Measurements from ENCODE around the gene SCGB3A1.

Gene SCGB3A1

GRCh38 chr5:180580681-180581080 lies 10.6 kb downstream of the SCGB3A1 start:
- no peak overlapping the region for H3K9ac ChIP-seq (ENCODE audit: low read length)
- peaks cover 24% of the 10 kb centered on the region for H3K36me3 ChIP-seq (ENCODE audit: control insufficient read depth, insufficient read depth, low read length)
- H3K27me3 ChIP-seq (ENCODE audit: control insufficient read depth, insufficient read depth, low read length), result no peaks in the 10 kb centered on the region
- H3K9me3 ChIP-seq (ENCODE audit: control insufficient read depth, insufficient read depth, low read depth, low read length), result no peaks in the 10 kb centered on the region
- H3K4me3 ChIP-seq (ENCODE audit: low read depth, low read length), result no peak overlapping the region
- H3K4me1 ChIP-seq (ENCODE audit: control insufficient read depth, insufficient read depth, low read length), result no peaks in the 10 kb centered on the region
- H3K27ac ChIP-seq (ENCODE audit: low read depth, low read length), result no peak overlapping the region

- no peak overlapping the region for H3K27ac ChIP-seq (ENCODE audit: low read depth, low read length)
- H3K36me3 ChIP-seq (ENCODE audit: control insufficient read depth, insufficient read depth, low read length), result peaks cover 75% of the 10 kb centered on the region
- no peak overlapping the region for H3K9ac ChIP-seq (ENCODE audit: low read length)
- H3K4me3 ChIP-seq (ENCODE audit: low read depth, low read length), result no peak overlapping the region
- no peaks in the 10 kb centered on the region for H3K9me3 ChIP-seq (ENCODE audit: control insufficient read depth, insufficient read depth, low read depth, low read length)
- H3K4me1 ChIP-seq (ENCODE audit: control insufficient read depth, insufficient read depth, low read length), result no peaks in the 10 kb centered on the region
- H3K27me3 ChIP-seq (ENCODE audit: control insufficient read depth, insufficient read depth, low read length), result no peaks in the 10 kb centered on the region
Observed at GRCh38 chr5:180575571-180575970, 15.7 kb downstream of the SCGB3A1 start.

- H3K36me3 ChIP-seq (ENCODE audit: control insufficient read depth, insufficient read depth, low read length), result peaks cover 94% of the 10 kb centered on the region
- H3K27me3 ChIP-seq (ENCODE audit: control insufficient read depth, insufficient read depth, low read length), result no peaks in the 10 kb centered on the region
- H3K4me3 ChIP-seq (ENCODE audit: low read depth, low read length), result no peak overlapping the region
- H3K4me1 ChIP-seq (ENCODE audit: control insufficient read depth, insufficient read depth, low read length), result no peaks in the 10 kb centered on the region
- H3K9me3 ChIP-seq (ENCODE audit: control insufficient read depth, insufficient read depth, low read depth, low read length), result no peaks in the 10 kb centered on the region
- H3K27ac ChIP-seq (ENCODE audit: low read depth, low read length), result no peak overlapping the region
- H3K9ac ChIP-seq (ENCODE audit: low read length), result no peak overlapping the region
Observed at GRCh38 chr5:180568914-180569313, 22.4 kb downstream of the SCGB3A1 start.

DNA sequence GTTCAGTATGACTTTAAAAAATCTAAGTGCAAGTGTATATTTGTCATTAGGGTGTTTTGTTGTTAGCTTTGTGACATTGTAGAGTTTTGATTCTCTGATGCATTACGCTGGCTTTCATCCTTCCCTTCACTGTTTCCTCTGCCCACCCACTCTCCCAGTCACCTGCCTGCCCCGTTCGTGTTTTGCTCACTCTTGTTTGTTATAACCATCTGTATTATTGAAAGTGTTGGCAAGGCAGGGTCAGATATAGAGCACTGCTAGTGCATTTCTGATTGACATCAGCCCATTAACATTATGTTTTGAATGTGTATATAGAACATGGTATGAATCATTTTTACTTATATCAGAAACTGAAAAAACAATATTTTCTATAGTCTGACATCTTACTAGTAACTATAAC lies 27.3 kb downstream of the SCGB3A1 start:
- Histone ChIP-seq H3K9me3 (ENCODE audit: control insufficient read depth, insufficient read depth, low read depth, low read length) (no peaks in the 10 kb centered on the region), H3K4me1 (ENCODE audit: control insufficient read depth, insufficient read depth, low read length) (no peaks in the 10 kb centered on the region), H3K36me3 (ENCODE audit: control insufficient read depth, insufficient read depth, low read length) (peaks cover 60% of the 10 kb centered on the region), H3K4me3 (ENCODE audit: low read depth, low read length) (no peak overlapping the region), H3K9ac (ENCODE audit: low read length) (no peak overlapping the region), H3K27me3 (ENCODE audit: control insufficient read depth, insufficient read depth, low read length) (no peaks in the 10 kb centered on the region), H3K27ac (ENCODE audit: low read depth, low read length) (no peak overlapping the region)

GRCh38 chr5:180558232-180558631 lies 33.1 kb downstream of the SCGB3A1 start:
- no peaks in the 10 kb centered on the region for H3K9me3 ChIP-seq (ENCODE audit: control insufficient read depth, insufficient read depth, low read depth, low read length)
- H3K36me3 ChIP-seq (ENCODE audit: control insufficient read depth, insufficient read depth, low read length), result peaks cover 45% of the 10 kb centered on the region
- no peak overlapping the region for H3K27ac ChIP-seq (ENCODE audit: low read depth, low read length)
- no peak overlapping the region for H3K9ac ChIP-seq (ENCODE audit: low read length)
- H3K4me1 ChIP-seq (ENCODE audit: control insufficient read depth, insufficient read depth, low read length), result no peaks in the 10 kb centered on the region
- no peaks in the 10 kb centered on the region for H3K27me3 ChIP-seq (ENCODE audit: control insufficient read depth, insufficient read depth, low read length)
- no peak overlapping the region for H3K4me3 ChIP-seq (ENCODE audit: low read depth, low read length)

- H3K36me3 ChIP-seq (ENCODE audit: control insufficient read depth, insufficient read depth, low read length), result peaks cover 52% of the 10 kb centered on the region
- H3K27me3 ChIP-seq (ENCODE audit: control insufficient read depth, insufficient read depth, low read length), result no peaks in the 10 kb centered on the region
- H3K4me3 ChIP-seq (ENCODE audit: low read depth, low read length), result no peak overlapping the region
- no peaks in the 10 kb centered on the region for H3K4me1 ChIP-seq (ENCODE audit: control insufficient read depth, insufficient read depth, low read length)
- H3K9me3 ChIP-seq (ENCODE audit: control insufficient read depth, insufficient read depth, low read depth, low read length), result no peaks in the 10 kb centered on the region
- H3K9ac ChIP-seq (ENCODE audit: low read length), result no peak overlapping the region
- no peak overlapping the region for H3K27ac ChIP-seq (ENCODE audit: low read depth, low read length)
Observed at GRCh38 chr5:180557217-180557809, 34.0 kb downstream of the SCGB3A1 start.

DNA sequence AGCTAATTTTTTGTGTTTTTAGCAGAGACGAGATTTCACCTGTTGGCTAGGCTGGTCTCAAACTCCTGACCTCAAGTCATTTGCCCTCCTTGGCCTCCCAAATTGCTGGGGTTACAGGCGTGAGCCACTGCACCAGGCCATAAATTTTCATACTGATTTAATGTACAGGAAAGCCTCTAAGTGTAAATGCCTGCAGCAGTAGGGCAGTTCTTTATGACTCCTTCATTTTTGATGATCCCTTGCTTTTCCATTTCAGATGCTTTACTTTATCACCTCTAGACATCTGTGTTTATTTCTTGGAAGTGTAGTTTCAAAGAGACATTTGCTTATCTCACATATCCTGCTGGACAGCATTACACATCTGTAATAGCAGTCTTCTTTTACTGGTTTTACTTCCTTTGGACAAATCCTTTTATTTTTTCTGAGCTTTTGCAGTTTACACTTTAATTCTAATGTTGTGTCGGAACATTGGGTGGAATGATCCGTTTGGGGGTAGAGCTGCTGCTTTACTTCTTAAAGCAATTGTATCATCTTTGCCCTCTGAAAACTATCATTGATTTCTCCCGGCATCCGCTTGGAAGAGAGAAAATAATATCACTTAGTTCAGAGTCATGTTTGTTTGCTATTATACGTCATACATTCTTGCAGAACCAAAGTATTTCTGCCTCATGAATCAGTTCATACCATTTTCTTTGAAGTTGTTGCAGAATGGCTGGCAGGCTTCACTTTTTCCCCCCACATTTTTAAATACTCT lies 36.0 kb downstream of the SCGB3A1 start:
- Histone ChIP-seq H3K9me3 (ENCODE audit: control insufficient read depth, insufficient read depth, low read depth, low read length) (no peaks in the 10 kb centered on the region), H3K9ac (ENCODE audit: low read length) (no peak overlapping the region), H3K4me3 (ENCODE audit: low read depth, low read length) (no peak overlapping the region), H3K27ac (ENCODE audit: low read depth, low read length) (no peak overlapping the region), H3K36me3 (ENCODE audit: control insufficient read depth, insufficient read depth, low read length) (peaks cover 62% of the 10 kb centered on the region), H3K27me3 (ENCODE audit: control insufficient read depth, insufficient read depth, low read length) (no peaks in the 10 kb centered on the region), H3K4me1 (ENCODE audit: control insufficient read depth, insufficient read depth, low read length) (no peaks in the 10 kb centered on the region)

- Histone ChIP-seq H3K9ac (ENCODE audit: low read length) (no peak overlapping the region), H3K9me3 (ENCODE audit: control insufficient read depth, insufficient read depth, low read depth, low read length) (no peaks in the 10 kb centered on the region), H3K4me3 (ENCODE audit: low read depth, low read length) (no peak overlapping the region), H3K36me3 (ENCODE audit: control insufficient read depth, insufficient read depth, low read length) (peaks cover 74% of the 10 kb centered on the region), H3K27me3 (ENCODE audit: control insufficient read depth, insufficient read depth, low read length) (no peaks in the 10 kb centered on the region), H3K27ac (ENCODE audit: low read depth, low read length) (no peak overlapping the region), H3K4me1 (ENCODE audit: control insufficient read depth, insufficient read depth, low read length) (no peaks in the 10 kb centered on the region)
Observed at GRCh38 chr5:180553530-180553929, 37.8 kb downstream of the SCGB3A1 start.

DNA sequence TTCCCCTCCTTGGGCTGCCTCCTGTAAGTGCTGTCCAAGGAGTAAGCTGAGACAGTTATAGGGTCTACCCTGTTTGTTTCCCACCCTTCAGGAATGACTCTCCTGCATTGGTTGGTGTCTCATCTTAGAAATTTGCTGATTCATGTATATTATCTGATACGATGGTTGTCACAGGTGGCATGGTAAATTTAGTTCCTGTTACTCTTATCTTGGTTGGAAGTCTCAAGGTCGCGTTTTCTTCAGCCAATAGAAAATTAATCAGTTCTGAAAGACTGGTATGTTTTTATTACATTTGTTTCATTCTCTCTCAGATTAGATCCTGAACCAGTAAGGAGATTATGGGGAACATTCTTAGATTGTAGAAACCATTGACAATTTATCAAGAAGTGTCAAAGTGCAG lies 42.7 kb downstream of the SCGB3A1 start:
- no peaks in the 10 kb centered on the region for H3K9me3 ChIP-seq (ENCODE audit: control insufficient read depth, insufficient read depth, low read depth, low read length)
- H3K9ac ChIP-seq (ENCODE audit: low read length), result no peak overlapping the region
- H3K4me1 ChIP-seq (ENCODE audit: control insufficient read depth, insufficient read depth, low read length), result no peaks in the 10 kb centered on the region
- H3K27ac ChIP-seq (ENCODE audit: low read depth, low read length), result 0 out of 2 replicates have a peak overlapping the region, but pooled peaks have one; percentile 19
- H3K4me3 ChIP-seq (ENCODE audit: low read depth, low read length), result no peak overlapping the region
- no peaks in the 10 kb centered on the region for H3K27me3 ChIP-seq (ENCODE audit: control insufficient read depth, insufficient read depth, low read length)
- H3K36me3 ChIP-seq (ENCODE audit: control insufficient read depth, insufficient read depth, low read length), result peaks cover 60% of the 10 kb centered on the region

DNA sequence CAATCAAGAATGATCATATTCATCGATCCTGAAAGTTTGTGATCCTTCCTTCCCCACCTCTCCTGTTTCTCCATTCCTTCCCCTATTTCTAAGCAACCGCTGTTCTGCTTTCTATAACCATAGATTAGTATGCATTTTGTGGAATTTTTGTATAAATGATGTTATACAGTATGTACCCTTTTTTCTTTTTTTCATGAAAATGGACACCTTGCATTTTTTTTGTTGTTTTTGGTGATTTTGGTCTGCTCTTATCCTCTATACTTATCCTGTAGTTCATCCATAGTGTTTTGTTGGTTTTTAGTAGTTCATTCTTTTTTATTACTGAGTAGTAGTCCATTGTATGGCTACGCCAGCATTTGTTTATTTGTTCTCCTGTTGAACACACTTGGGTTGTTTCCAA lies 46.1 kb downstream of the SCGB3A1 start:
- Histone ChIP-seq H3K27ac (ENCODE audit: low read depth, low read length) (no peak overlapping the region), H3K27me3 (ENCODE audit: control insufficient read depth, insufficient read depth, low read length) (no peaks in the 10 kb centered on the region), H3K9me3 (ENCODE audit: control insufficient read depth, insufficient read depth, low read depth, low read length) (no peaks in the 10 kb centered on the region), H3K9ac (ENCODE audit: low read length) (no peak overlapping the region), H3K4me1 (ENCODE audit: control insufficient read depth, insufficient read depth, low read length) (no peaks in the 10 kb centered on the region), H3K4me3 (ENCODE audit: low read depth, low read length) (no peak overlapping the region), H3K36me3 (ENCODE audit: control insufficient read depth, insufficient read depth, low read length) (peaks cover 46% of the 10 kb centered on the region)

GRCh38 chr5:180541710-180542109 lies 49.6 kb downstream of the SCGB3A1 start:
- Histone ChIP-seq H3K36me3 (ENCODE audit: control insufficient read depth, insufficient read depth, low read length) (peaks cover 40% of the 10 kb centered on the region), H3K27ac (ENCODE audit: low read depth, low read length) (no peak overlapping the region), H3K9ac (ENCODE audit: low read length) (no peak overlapping the region), H3K4me3 (ENCODE audit: low read depth, low read length) (no peak overlapping the region), H3K4me1 (ENCODE audit: control insufficient read depth, insufficient read depth, low read length) (no peaks in the 10 kb centered on the region), H3K9me3 (ENCODE audit: control insufficient read depth, insufficient read depth, low read depth, low read length) (no peaks in the 10 kb centered on the region), H3K27me3 (ENCODE audit: control insufficient read depth, insufficient read depth, low read length) (no peaks in the 10 kb centered on the region)
